B cell (primary cell): Measurements from ENCODE around the gene RBMS3. TPM values are rescaled to one million over a fixed set of nuclear protein-coding genes. Genes with fewer than 3 reads are reported as not detected.

ENCODE experiments used
- ATAC-seq: fragments of 200-7000 bp; cut with Tn5 transposase; one replicate; pipeline ENCODE4 v1.10.0; 2021; ENCODE audit warnings: low read depth, mild to moderate bottlenecking, moderate number of reproducible peaks, moderate library complexity
- CTCF ChIA-PET: fragments of 350-600 bp; sonication (Branson Sonifier 250); formaldehyde crosslinking; loops from one replicate; lab custom pipeline; 2021; ENCODE audit warnings: antibody characterized with exemption, inconsistent platforms; lab: Charles Lee
- POLR2A ChIA-PET: fragments of 350-600 bp; sonication (Branson Sonifier 250); formaldehyde crosslinking; loops from one replicate; lab custom pipeline; 2021; ENCODE audit warnings: antibody characterized with exemption; lab: Charles Lee
- DNase-seq: peaks from one replicate; pipeline ENCODE4 v3.0.0; 2013
- H2AFZ ChIP-seq: 2 replicates; pipeline ENCODE4 v1.6.1; 2012; ENCODE audit warnings: mild to moderate bottlenecking, low read depth, low read length; ENCODE audit not compliant: insufficient read depth, poor library complexity, severe bottlenecking
- H3K27ac ChIP-seq, 2 donors: 1 replicate in 1 of 2; 2 replicates in 1 of 2; pipeline ENCODE4 v1.5.1; 2012 to 2013; ENCODE audit warnings: low read length in 2 of 2, mild to moderate bottlenecking in 2 of 2, moderate library complexity in 1 of 2
- H3K27me3 ChIP-seq, 4 experiments: fragments of 200-600 bp in 1 of 4; sonication (generic) in 1 of 4; replicated peaks in 1 of 4; 1 replicate in 2 of 4; 2 replicates in 2 of 4; pipeline versions ENCODE4 v1.6.1 to v1.7.0; 2013 to 2016; ENCODE audit warnings: low read length in 3 of 4, mild to moderate bottlenecking in 2 of 4, mixed read lengths in 1 of 4, moderate library complexity in 1 of 4; ENCODE audit not compliant: insufficient read depth in 4 of 4, control insufficient read depth in 3 of 4; ENCODE audit errors: control extremely low read depth in 1 of 4
- H3K36me3 ChIP-seq, 2 experiments: replicated peaks in 1 of 2; 1 replicate in 1 of 2; 2 replicates in 1 of 2; pipeline versions ENCODE4 v1.6.1 to v1.7.1; 2013; ENCODE audit warnings: low read length in 1 of 2; ENCODE audit not compliant: insufficient read depth in 2 of 2, control insufficient read depth in 1 of 2; ENCODE audit errors: control extremely low read depth in 1 of 2, extremely low read depth in 1 of 2
- H3K4me1 ChIP-seq, 2 donors: fragments of 200-600 bp in 1 of 2; sonication (generic) in 1 of 2; 1 replicate in 1 of 2; 2 replicates in 1 of 2; pipeline versions ENCODE4 v1.5.1 to v1.6.1; 2013 to 2017; ENCODE audit warnings: low read length in 2 of 2; ENCODE audit not compliant: control insufficient read depth in 2 of 2, insufficient read depth in 2 of 2
- H3K4me2 ChIP-seq: replicated peaks from 2 replicates; pipeline ENCODE3; 2012; ENCODE audit warnings: mild to moderate bottlenecking, low read depth, low read length; ENCODE audit not compliant: poor library complexity, severe bottlenecking
- H3K4me3 ChIP-seq, 5 experiments: fragments of 200-600 bp in 1 of 5; sonication (generic) in 1 of 5; 1 replicate in 3 of 5; 2 replicates in 2 of 5; pipeline versions ENCODE4 v1.5.1 to v1.7.0; 2011 to 2016; ENCODE audit warnings: low read length in 4 of 5, mild to moderate bottlenecking in 4 of 5, low read depth in 2 of 5, control low read depth in 1 of 5, moderate library complexity in 1 of 5; ENCODE audit not compliant: insufficient read depth in 1 of 5; ENCODE audit errors: control extremely low read depth in 1 of 5, extremely low read depth in 1 of 5
- H3K79me2 ChIP-seq: fragments of 200-600 bp; sonication (generic); one replicate; pipeline ENCODE4 v1.6.0; 2016; ENCODE audit warnings: low read length; ENCODE audit not compliant: control insufficient read depth, insufficient read depth
- H3K9ac ChIP-seq: fragments of 200-600 bp; sonication (generic); 2 replicates; pipeline ENCODE4 v1.6.1; 2017; ENCODE audit warnings: mild to moderate bottlenecking, low read length, moderate library complexity
- H3K9me3 ChIP-seq, 3 donors: one replicate each; pipeline versions ENCODE4 v1.6.1 to v1.7.1; 2013; ENCODE audit warnings: low read length in 2 of 3; ENCODE audit not compliant: control insufficient read depth in 2 of 3, insufficient read depth in 1 of 3; ENCODE audit errors: control extremely low read depth in 1 of 3
- H4K20me1 ChIP-seq: 2 replicates; pipeline ENCODE4 v1.6.0; 2012; ENCODE audit warnings: mild to moderate bottlenecking, low read length; ENCODE audit not compliant: insufficient read depth, control insufficient read depth, poor library complexity, severe bottlenecking
- H3K27ac Mint-ChIP-seq: one replicate; pipeline ENCODE4 v1.8.0; 2021; ENCODE audit warnings: mixed read lengths
- H3K27me3 Mint-ChIP-seq: one replicate; pipeline ENCODE4 v1.8.0; 2021; ENCODE audit warnings: mixed read lengths
- H3K4me1 Mint-ChIP-seq: one replicate; pipeline ENCODE4 v1.8.0; 2021; ENCODE audit warnings: mixed read lengths
- H3K4me3 Mint-ChIP-seq: one replicate; pipeline ENCODE4 v1.8.0; 2021; ENCODE audit warnings: mixed read lengths
- H3K9me3 Mint-ChIP-seq: one replicate; pipeline ENCODE4 v1.8.0; 2022; ENCODE audit warnings: mixed read lengths; ENCODE audit not compliant: insufficient read depth
- EZH2 ChIP-seq: IDR thresholded peaks from 2 replicates; pipeline ENCODE4 v1.6.1; 2012; ENCODE audit warnings: borderline replicate concordance, low read depth, mild to moderate bottlenecking, moderate library complexity, low read length; ENCODE audit not compliant: insufficient read depth, poor library complexity, severe bottlenecking
- WGBS: methylation state at CpG from one replicate; pipeline ENCODE4 v1.1.5; 2013; ENCODE audit warnings: missing lambda C conversion rate; ENCODE audit not compliant: insufficient coverage; 5-methylcytosine and 5-hydroxymethylcytosine counted together
- intact Hi-C: fragments of 100-400 bp; cut with micrococcal nuclease; formaldehyde crosslinking; loops from one replicate; pipeline ENCODE4 v1.10.0; 2022
- polyA plus RNA-seq: library from polyadenylated mRNA; depleted of rRNA; stranded (reverse); fragments of >200 nt; gene quantifications from 2 replicates; pipeline ENCODE4 v1.2.3, GENCODE V29; 2012
- total RNA-seq, 2 donors: library from RNA; stranded (reverse); fragments of 120-200 nt in 1 of 2; gene quantifications; 1 replicate in 1 of 2; 2 replicates in 1 of 2; pipeline versions ENCODE4 v1.2.3 to v1.2.4, GENCODE V29; 2013 to 2022
- TF ChIP-seq, protein P1 (sequence below): fragments of 200-600 bp; IDR thresholded peaks from one replicate; pipeline ENCODE4 v1.8.0; 2022; ENCODE audit warnings: antibody characterized with exemption, mild to moderate bottlenecking

Gene RBMS3
- total and polyA plus RNA-seq, 2 donors (not counting 1 experiment from before 2014, with no cell fraction given) = not detected

DNA sequence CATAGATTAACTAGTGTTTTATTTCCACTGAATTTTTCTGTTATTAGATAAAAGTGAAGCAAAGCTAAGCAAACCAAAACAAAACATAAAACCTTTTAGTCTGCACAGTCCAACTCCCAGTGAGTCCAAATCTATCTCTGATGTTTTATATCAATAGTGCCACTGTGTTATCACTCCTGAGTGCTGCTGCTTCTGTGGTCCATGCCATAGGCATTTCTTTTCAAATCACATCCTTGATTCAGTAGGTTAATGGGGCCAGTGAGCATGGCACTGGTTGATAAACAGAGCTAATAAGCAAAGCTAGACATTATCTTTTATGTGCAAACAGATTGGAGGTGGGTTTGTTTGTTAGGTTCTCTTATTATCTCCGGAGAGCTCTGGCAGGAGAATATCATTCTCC, 30.0 kb downstream of the RBMS3 start:
- Histone ChIP-seq H3K36me3 (no peaks in the 10 kb centered on the region), H3K27me3 (no peaks in the 10 kb centered on the region), H3K4me1 (no peaks in the 10 kb centered on the region), H2AFZ (no peak overlapping the region), H3K4me2 (no peak overlapping the region), H3K79me2 (no peaks in the 10 kb centered on the region), H3K9me3 (no peaks in the 10 kb centered on the region), H3K4me3 (no peak overlapping the region), H3K9ac (no peak overlapping the region), H4K20me1 (no peaks in the 10 kb centered on the region), H3K27ac (no peak overlapping the region)
- Mint-ChIP-seq H3K27ac (no peak overlapping the region), H3K4me3 (no peak overlapping the region), H3K27me3 (no peaks in the 10 kb centered on the region), H3K4me1 (no peaks in the 10 kb centered on the region), H3K9me3 (no peaks in the 10 kb centered on the region)
- intact Hi-C loops = no loop called here
- POLR2A ChIA-PET = no interaction called here
- TF ChIP-seq EZH2 = no peak
- TF ChIP-seq, protein P1, sequence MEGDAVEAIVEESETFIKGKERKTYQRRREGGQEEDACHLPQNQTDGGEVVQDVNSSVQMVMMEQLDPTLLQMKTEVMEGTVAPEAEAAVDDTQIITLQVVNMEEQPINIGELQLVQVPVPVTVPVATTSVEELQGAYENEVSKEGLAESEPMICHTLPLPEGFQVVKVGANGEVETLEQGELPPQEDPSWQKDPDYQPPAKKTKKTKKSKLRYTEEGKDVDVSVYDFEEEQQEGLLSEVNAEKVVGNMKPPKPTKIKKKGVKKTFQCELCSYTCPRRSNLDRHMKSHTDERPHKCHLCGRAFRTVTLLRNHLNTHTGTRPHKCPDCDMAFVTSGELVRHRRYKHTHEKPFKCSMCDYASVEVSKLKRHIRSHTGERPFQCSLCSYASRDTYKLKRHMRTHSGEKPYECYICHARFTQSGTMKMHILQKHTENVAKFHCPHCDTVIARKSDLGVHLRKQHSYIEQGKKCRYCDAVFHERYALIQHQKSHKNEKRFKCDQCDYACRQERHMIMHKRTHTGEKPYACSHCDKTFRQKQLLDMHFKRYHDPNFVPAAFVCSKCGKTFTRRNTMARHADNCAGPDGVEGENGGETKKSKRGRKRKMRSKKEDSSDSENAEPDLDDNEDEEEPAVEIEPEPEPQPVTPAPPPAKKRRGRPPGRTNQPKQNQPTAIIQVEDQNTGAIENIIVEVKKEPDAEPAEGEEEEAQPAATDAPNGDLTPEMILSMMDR = no peak
- WGBS = no CpG with 5 or more reads among the region's 1 CpG
- DNase-seq = no peak
- ATAC-seq = no peak
- CTCF ChIA-PET = no interaction called here

DNA sequence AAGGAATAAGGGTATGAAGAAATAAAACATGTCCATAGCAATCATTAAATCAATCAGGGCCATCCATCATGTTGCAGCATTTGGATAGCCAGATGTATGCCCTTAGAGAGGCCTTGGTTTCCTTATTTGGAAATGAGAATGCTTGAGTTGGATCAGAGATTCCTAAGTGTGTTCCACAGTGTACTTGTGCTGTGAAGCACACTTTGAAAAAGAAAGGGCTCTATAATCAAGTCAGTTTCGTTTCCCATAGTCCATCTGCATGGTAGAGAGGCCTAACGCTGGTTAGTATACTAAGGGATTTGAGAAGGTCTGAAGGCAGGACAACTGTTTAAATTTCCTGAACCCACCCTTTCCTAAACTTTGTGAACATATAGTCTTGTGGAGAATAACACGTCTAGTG, 30.9 kb downstream of the RBMS3 start:
- Histone ChIP-seq H3K27me3 (no peaks in the 10 kb centered on the region), H3K4me2 (no peak overlapping the region), H3K9ac (no peak overlapping the region), H3K27ac (no peak overlapping the region), H3K79me2 (no peaks in the 10 kb centered on the region), H3K36me3 (no peaks in the 10 kb centered on the region), H3K4me1 (no peaks in the 10 kb centered on the region), H3K4me3 (no peak overlapping the region), H3K9me3 (no peaks in the 10 kb centered on the region), H4K20me1 (no peaks in the 10 kb centered on the region), H2AFZ (no peak overlapping the region)
- WGBS = 86% methylated on average over 1 of the region's 3 CpGs
- H3K9me3 Mint-ChIP-seq = no peaks in the 10 kb centered on the region
- no peaks in the 10 kb centered on the region for H3K27me3 Mint-ChIP-seq
- H3K4me1 Mint-ChIP-seq = no peaks in the 10 kb centered on the region
- TF ChIP-seq, protein P1 = no peak
- TF ChIP-seq EZH2 = no peak
- intact Hi-C loops = no loop called here
- no peak for ATAC-seq
- no peak overlapping the region for H3K4me3 Mint-ChIP-seq
- no peak for DNase-seq
- ChIA-PET POLR2A (no interaction called here), CTCF (no interaction called here)
- no peak overlapping the region for H3K27ac Mint-ChIP-seq
